ENCODE measurements around the gene EXOC3L1.

Gene EXOC3L1

GRCh38 chr16:67177743-67178699, 11.9 kb downstream of the EXOC3L1 start:
- peak; percentile 81 for DNase-seq

- DNase-seq, result no peak
These were observed 13.3 kb downstream of the EXOC3L1 start for GRCh38 chr16:67176662-67177061.

- DNase-seq, result no peak
These were observed 15.2 kb downstream of the EXOC3L1 start for GRCh38 chr16:67174706-67175231.

GRCh38 chr16:67173808-67174705, 15.9 kb downstream of the EXOC3L1 start:
- DNase-seq, result peak; percentile 65

- DNase-seq, result no peak
These were observed 16.6 kb downstream of the EXOC3L1 start for GRCh38 chr16:67173323-67173722.

- no peak for DNase-seq
These were observed 18.8 kb downstream of the EXOC3L1 start for GRCh38 chr16:67170949-67171649.

- no peak for DNase-seq
These were observed 19.6 kb downstream of the EXOC3L1 start, which contains the start of gene NOL3 for GRCh38 chr16:67170168-67170948. Gene NOL3, plus strand, starts transcription at chr16:67170538.

GRCh38 chr16:67169642-67170167, 20.2 kb downstream of the EXOC3L1 start:
- no peak for DNase-seq

GRCh38 chr16:67169011-67169451, 20.9 kb downstream of the EXOC3L1 start:
- no peak for DNase-seq

- no peak for DNase-seq
These were observed 22.3 kb downstream of the EXOC3L1 start for GRCh38 chr16:67167588-67167987.

- no peak for DNase-seq
These were observed 23.3 kb downstream of the EXOC3L1 start for GRCh38 chr16:67166598-67167168.

GRCh38 chr16:67166110-67166547, 23.8 kb downstream of the EXOC3L1 start:
- DNase-seq, result no peak

GRCh38 chr16:67165121-67166078, 24.5 kb downstream of the EXOC3L1 start:
- DNase-seq, result no peak

GRCh38 chr16:67164599-67165061, 25.3 kb downstream of the EXOC3L1 start, which contains the start of gene HSF4:
Gene HSF4, plus strand, starts transcription at chr16:67164745. Its CDS starts 67 bp downstream, at chr16:67164812.
- DNase-seq, result no peak

GRCh38 chr16:67163999-67164558, 25.9 kb downstream of the EXOC3L1 start:
- DNase-seq, result no peak

GRCh38 chr16:67163164-67163998, 26.6 kb downstream of the EXOC3L1 start:
- peak; percentile 41 for DNase-seq

GRCh38 chr16:67162506-67163163, 27.3 kb downstream of the EXOC3L1 start:
- DNase-seq, result no peak

Data from NCI-H2029 (cell line).